Kidney (tissue), 14 donors: ENCODE measurements around the gene RYR2. TPM values are rescaled to one million over a fixed set of nuclear protein-coding genes. Genes with fewer than 3 reads are reported as not detected.

Source experiments
- DNase-seq, 5 donors: peaks; one replicate each; pipeline ENCODE4 v3.0.0-alpha.2; 2013 to 2020
- FAIRE-seq: peaks from 2 replicates; lab custom pipeline; 2012; peaks lifted over from hg19 to GRCh38; lab: Jason Lieb, UNC
- H3K27ac ChIP-seq, 2 donors: one replicate each; pipeline ENCODE4 v1.7.0; 2013; ENCODE audit warnings: low read depth in 2 of 2, low read length in 2 of 2, inconsistent platforms in 1 of 2
- H3K27me3 ChIP-seq: one replicate; pipeline ENCODE4 v1.7.1; 2013; ENCODE audit warnings: low read length, inconsistent platforms; ENCODE audit not compliant: control insufficient read depth, insufficient read depth
- H3K36me3 ChIP-seq, 3 donors: one replicate each; pipeline versions ENCODE4 v1.7.0 to v1.7.1; 2013; ENCODE audit warnings: low read length in 3 of 3, control low read depth in 1 of 3, inconsistent platforms in 1 of 3; ENCODE audit not compliant: insufficient read depth in 3 of 3, control insufficient read depth in 2 of 3
- H3K4me1 ChIP-seq, 3 donors: one replicate each; pipeline versions ENCODE4 v1.7.0 to v1.7.1; 2013; ENCODE audit warnings: low read length in 3 of 3, inconsistent platforms in 1 of 3, low read depth in 1 of 3; ENCODE audit not compliant: control insufficient read depth in 2 of 3, insufficient read depth in 2 of 3
- H3K4me3 ChIP-seq, 3 donors: one replicate each; pipeline versions ENCODE4 v1.7.0 to v1.8.1; 2013; ENCODE audit warnings: low read length in 3 of 3, control low read depth in 1 of 3, inconsistent platforms in 1 of 3
- H3K9ac ChIP-seq, 3 donors: one replicate each; pipeline versions ENCODE4 v1.7.0 to v1.7.1; 2013; ENCODE audit warnings: low read length in 3 of 3, control low read depth in 1 of 3, inconsistent platforms in 1 of 3
- H3K9me3 ChIP-seq, 3 donors: one replicate each; pipeline versions ENCODE4 v1.7.0 to v1.7.1; 2013; ENCODE audit warnings: low read length in 3 of 3, control low read depth in 1 of 3, inconsistent platforms in 1 of 3; ENCODE audit not compliant: control insufficient read depth in 2 of 3, insufficient read depth in 1 of 3
- intact Hi-C: fragments of 100-400 bp; cut with DNase I; formaldehyde crosslinking; loops from one replicate; pipeline ENCODE4 v1.11.1; 2022
- polyA plus RNA-seq: library from polyadenylated mRNA; stranded (reverse); fragments of 350-450 nt; fragmentation: Illumina TruSeq; extraction: RNeasy Lipid Tissue Mini Kit (QIAGEN cat#74804); gene quantifications from one replicate; pipeline ENCODE4 v1.2.3, GENCODE V29; 2014; ENCODE audit warnings: low read depth, low replicate concordance; ENCODE audit not compliant: insufficient read depth
- total RNA-seq: library from RNA; stranded (reverse); fragmentation: NEBNext Ultra II Directional; extraction: Animal tissue kit (Norgen Biotek cat#: 25700); gene quantifications from one replicate; pipeline ENCODE4 v1.2.1, GENCODE V29; 2021
- TF ChIP-seq, protein P1 (sequence below): IDR thresholded peaks from 3 replicates; pipeline ENCODE4 v1.5.1; 2012; ENCODE audit warnings: mild to moderate bottlenecking, moderate library complexity, borderline replicate concordance; ENCODE audit not compliant: insufficient read depth; ENCODE audit errors: extremely low read depth
- donor health status: control.
- donor health status: control.
- donor health status: control.
- donor health status: control.
- donor health status: control.
- donor health status: DM: yes; HTN: yes; CAD: no.
- donor health status: Normal renal cell carcinoma (clear cell type).

The RYR2 gene
- total and polyA plus RNA-seq, 2 donors from 2014 or later, result 0.28 to 0.60 TPM

DNA sequence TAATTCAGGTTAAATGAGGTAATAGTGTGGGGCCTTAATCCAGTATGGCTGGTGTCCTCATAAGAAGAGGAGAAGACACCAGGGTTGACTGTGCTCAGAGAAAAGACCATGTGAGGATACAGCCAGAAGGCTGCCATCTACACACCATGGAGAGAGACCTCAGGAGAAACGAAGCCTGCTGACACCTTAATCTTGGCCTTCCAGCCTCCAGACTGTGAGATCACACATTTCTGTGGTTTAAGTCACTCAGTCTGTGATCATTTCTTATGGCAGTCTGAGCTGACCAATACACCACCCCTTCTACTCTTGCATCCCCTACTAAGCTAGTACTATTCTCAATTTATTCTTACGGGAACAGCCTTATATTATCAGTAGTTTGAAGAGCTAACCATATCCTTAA is 538.7 kb downstream of the RYR2 start:
- no peak for FAIRE-seq
- H3K9me3 ChIP-seq, result peaks cover 0 to 15% (median 0%) of the 10 kb centered on the region in 3 donors
- no peaks in the 10 kb centered on the region for H3K4me1 ChIP-seq
- TF ChIP-seq, protein P1, sequence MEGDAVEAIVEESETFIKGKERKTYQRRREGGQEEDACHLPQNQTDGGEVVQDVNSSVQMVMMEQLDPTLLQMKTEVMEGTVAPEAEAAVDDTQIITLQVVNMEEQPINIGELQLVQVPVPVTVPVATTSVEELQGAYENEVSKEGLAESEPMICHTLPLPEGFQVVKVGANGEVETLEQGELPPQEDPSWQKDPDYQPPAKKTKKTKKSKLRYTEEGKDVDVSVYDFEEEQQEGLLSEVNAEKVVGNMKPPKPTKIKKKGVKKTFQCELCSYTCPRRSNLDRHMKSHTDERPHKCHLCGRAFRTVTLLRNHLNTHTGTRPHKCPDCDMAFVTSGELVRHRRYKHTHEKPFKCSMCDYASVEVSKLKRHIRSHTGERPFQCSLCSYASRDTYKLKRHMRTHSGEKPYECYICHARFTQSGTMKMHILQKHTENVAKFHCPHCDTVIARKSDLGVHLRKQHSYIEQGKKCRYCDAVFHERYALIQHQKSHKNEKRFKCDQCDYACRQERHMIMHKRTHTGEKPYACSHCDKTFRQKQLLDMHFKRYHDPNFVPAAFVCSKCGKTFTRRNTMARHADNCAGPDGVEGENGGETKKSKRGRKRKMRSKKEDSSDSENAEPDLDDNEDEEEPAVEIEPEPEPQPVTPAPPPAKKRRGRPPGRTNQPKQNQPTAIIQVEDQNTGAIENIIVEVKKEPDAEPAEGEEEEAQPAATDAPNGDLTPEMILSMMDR, result no peak
- no peaks in the 10 kb centered on the region for H3K36me3 ChIP-seq
- H3K27me3 ChIP-seq, result no peaks in the 10 kb centered on the region
- DNase-seq, result no peak
- no peak overlapping the region for H3K27ac ChIP-seq
- no peak overlapping the region for H3K9ac ChIP-seq
- intact Hi-C loops, result no loop called here
- no peak overlapping the region for H3K4me3 ChIP-seq

DNA sequence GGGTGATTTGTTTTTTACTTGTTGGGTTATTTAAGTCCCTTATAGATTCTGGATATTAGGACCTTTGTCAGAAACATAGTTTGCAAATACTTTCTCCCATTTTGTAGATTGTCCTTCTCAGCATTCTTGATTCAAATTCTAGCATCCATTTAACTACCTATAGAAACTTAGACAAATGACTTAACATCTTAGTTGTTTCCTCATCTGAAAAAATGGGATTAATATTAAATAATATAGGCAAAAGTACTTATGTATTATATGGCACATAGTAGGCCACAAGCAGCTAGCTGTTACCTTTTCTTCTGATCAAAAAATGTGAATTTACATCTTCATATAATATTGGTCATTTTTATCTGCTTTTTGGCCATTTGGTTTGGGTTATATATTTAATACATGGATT is 541.3 kb downstream of the RYR2 start:
- FAIRE-seq (no peak), DNase-seq (no peak)
- H3K9me3 ChIP-seq, result peaks cover 0 to 13% (median 0%) of the 10 kb centered on the region in 3 donors

DNA sequence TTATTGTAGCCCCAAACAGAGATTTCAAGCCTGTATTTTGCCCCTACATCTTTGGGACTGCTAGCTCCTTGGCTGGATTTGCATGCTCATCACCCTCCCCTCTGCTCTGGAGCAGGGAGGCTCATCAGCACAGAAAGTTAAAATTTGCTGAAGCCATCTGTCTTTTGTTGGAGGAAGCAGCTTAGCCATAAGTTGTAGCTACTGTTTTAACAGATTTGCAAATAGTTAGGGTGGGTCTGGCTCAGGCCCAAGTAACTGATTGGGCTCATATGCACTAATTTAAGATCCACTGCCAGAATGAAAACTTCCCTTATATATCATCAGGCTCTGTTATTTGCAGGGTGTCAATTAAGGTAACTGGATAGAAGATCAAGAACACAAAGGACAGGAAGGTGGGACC is 541.8 kb downstream of the RYR2 start:
- intact Hi-C loops, result no loop called here
- TF ChIP-seq, protein P1, result no peak
- FAIRE-seq (no peak), DNase-seq (no peak)
- no peaks in the 10 kb centered on the region for H3K27me3 ChIP-seq
- no peak overlapping the region for H3K27ac ChIP-seq
- no peaks in the 10 kb centered on the region for H3K4me1 ChIP-seq
- H3K36me3 ChIP-seq, result no peaks in the 10 kb centered on the region
- no peak overlapping the region for H3K4me3 ChIP-seq
- H3K9ac ChIP-seq, result no peak overlapping the region
- peaks cover 0 to 8% (median 0%) of the 10 kb centered on the region in 3 donors for H3K9me3 ChIP-seq

More for the DNA sequence above, 541.3 kb downstream of the RYR2 start:
- TF ChIP-seq, protein P1, result no peak
- intact Hi-C loops, result no loop called here
- H3K4me3 ChIP-seq, result no peak overlapping the region
- H3K36me3 ChIP-seq, result no peaks in the 10 kb centered on the region
- H3K9ac ChIP-seq, result no peak overlapping the region
- no peaks in the 10 kb centered on the region for H3K4me1 ChIP-seq
- H3K27me3 ChIP-seq, result no peaks in the 10 kb centered on the region
- H3K27ac ChIP-seq, result no peak overlapping the region

DNA sequence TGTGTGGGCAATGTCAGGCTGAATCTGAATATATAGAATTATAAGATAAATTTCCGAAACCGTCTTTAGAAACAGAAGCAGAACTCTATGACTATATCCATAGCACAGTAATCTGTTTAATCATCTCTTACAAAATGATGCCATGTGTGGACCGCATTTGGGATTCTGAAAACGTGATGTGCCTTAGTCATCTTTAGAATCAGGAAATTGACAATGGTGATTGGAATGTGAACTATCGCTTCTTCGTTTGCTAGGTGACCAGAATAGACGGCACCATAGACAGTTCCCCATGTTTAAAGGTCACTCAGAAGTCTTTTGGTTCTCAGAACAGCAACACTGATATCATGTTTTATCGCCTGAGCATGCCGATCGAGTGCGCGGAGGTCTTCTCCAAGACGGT is 548.4 kb downstream of the RYR2 start:
- Histone ChIP-seq H3K4me1 (no peaks in the 10 kb centered on the region), H3K9me3 (no peaks in the 10 kb centered on the region), H3K9ac (no peak overlapping the region), H3K4me3 (no peak overlapping the region), H3K36me3 (no peaks in the 10 kb centered on the region), H3K27ac (no peak overlapping the region), H3K27me3 (no peaks in the 10 kb centered on the region)
- no peak for DNase-seq
- FAIRE-seq, result no peak
- intact Hi-C loops, result no loop called here
- TF ChIP-seq, protein P1, result no peak
